ENCODE results near the gene SMCR8. TPM values are rescaled to one million over a fixed set of nuclear protein-coding genes. Genes with fewer than 3 reads are reported as not detected.

Gene SMCR8
- total RNA-seq, 4 donors from 2014 or later: 3.6 to 16.2 (median 10.1) TPM

DNA sequence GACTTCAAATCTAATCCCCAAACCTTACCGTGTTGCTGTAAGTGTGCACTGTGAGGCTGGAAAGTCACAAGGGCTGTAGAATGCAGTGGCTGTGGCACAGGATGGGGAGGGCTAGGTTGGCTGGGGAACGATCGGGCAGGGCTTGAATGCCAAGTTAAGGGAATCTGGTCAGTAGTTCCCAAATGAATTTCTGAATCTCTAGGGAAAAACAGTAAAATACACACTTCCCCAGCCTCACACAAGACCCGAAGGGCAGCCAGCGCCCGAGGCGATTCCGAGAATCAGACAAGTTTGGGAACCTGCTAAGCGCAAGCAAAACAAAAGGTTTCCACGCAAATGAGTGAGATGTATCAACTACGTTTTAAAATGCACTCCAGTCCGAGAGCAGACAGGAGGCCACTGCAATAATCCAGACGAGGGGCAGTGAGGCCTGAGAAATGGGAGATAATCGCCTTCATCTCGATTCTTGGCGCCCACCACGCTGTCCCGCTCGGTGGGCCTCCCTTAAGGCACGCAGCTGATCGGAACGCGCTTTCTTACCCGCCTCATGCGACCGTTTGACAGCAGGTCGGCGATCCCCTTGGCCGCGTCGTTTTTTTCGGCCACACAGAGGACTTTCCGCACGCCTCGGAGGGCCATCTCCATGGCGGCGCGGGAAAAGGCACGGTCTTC lies 898 bp upstream of the SMCR8 start:
- Histone ChIP-seq H3K36me3 (no peaks in the 10 kb centered on the region), H3K4me1 (peaks cover 18 to 26% of the 10 kb centered on the region in 2 donors), H3K27me3 (no peaks in the 10 kb centered on the region), H3K4me3 (peak overlapping the region; percentile 64 to 78), H3K9me3 (no peaks in the 10 kb centered on the region), H3K27ac (peak overlapping the region; percentile 84 to 89)
- intact Hi-C loops (cut with DNase I; ENCODE audit: low total_unique reads): no loop called here
- TF ChIP-seq POLR2A (IDR thresholded peaks at IDR 0.05): no peak
- TF ChIP-seq, protein P1, sequence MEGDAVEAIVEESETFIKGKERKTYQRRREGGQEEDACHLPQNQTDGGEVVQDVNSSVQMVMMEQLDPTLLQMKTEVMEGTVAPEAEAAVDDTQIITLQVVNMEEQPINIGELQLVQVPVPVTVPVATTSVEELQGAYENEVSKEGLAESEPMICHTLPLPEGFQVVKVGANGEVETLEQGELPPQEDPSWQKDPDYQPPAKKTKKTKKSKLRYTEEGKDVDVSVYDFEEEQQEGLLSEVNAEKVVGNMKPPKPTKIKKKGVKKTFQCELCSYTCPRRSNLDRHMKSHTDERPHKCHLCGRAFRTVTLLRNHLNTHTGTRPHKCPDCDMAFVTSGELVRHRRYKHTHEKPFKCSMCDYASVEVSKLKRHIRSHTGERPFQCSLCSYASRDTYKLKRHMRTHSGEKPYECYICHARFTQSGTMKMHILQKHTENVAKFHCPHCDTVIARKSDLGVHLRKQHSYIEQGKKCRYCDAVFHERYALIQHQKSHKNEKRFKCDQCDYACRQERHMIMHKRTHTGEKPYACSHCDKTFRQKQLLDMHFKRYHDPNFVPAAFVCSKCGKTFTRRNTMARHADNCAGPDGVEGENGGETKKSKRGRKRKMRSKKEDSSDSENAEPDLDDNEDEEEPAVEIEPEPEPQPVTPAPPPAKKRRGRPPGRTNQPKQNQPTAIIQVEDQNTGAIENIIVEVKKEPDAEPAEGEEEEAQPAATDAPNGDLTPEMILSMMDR (IDR thresholded peaks at IDR 0.05): no peak
- DNase-seq: no peak

DNA sequence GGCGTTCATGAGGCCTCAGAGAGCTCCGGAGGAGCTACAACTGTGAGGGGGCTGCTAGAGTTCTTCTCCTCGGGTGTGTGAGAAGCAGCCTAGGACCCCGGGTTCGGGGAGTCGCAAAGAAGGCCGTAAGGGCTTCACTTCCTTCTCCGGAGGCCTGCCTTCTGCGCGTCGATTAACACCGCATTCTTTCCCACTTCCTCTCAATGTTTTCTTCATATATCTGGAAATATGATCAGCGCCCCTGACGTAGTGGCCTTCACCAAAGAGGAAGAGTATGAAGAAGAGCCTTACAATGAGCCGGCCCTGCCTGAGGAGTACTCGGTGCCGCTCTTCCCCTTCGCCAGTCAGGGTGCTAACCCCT lies 449 bp downstream of the SMCR8 start:
- no peaks in the 10 kb centered on the region for H3K36me3 ChIP-seq
- H3K4me3 ChIP-seq: peak overlapping the region; percentile 64 to 78
- H3K27ac ChIP-seq: peak overlapping the region; percentile 84 to 89
- H3K27me3 ChIP-seq: no peaks in the 10 kb centered on the region
- peaks cover 18 to 35% of the 10 kb centered on the region in 2 donors for H3K4me1 ChIP-seq
- TF ChIP-seq, protein P1 (IDR thresholded peaks at IDR 0.05): no peak
- TF ChIP-seq POLR2A (IDR thresholded peaks at IDR 0.05): no peak
- DNase-seq: no peak
- intact Hi-C loops (cut with DNase I; ENCODE audit: low total_unique reads): no loop called here
- H3K9me3 ChIP-seq: no peaks in the 10 kb centered on the region

DNA sequence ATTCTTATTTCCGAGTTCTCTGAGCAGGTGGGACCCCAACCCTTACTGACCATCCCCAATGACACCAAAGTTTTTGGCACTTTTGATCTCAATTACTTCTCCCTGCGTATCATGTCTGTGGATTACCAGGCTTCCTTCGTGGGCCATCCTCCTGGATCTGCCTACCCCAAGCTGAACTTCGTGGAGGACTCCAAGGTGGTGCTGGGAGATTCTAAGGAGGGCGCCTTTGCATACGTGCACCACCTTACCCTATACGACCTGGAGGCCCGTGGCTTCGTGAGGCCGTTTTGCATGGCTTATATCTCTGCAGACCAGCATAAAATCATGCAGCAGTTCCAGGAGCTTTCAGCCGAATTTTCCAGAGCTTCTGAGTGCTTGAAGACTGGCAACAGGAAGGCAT lies 868 bp downstream of the SMCR8 start:
- no peak for DNase-seq
- peak overlapping the region in 1 of 2 donors; percentile 89 for H3K27ac ChIP-seq

DNA sequence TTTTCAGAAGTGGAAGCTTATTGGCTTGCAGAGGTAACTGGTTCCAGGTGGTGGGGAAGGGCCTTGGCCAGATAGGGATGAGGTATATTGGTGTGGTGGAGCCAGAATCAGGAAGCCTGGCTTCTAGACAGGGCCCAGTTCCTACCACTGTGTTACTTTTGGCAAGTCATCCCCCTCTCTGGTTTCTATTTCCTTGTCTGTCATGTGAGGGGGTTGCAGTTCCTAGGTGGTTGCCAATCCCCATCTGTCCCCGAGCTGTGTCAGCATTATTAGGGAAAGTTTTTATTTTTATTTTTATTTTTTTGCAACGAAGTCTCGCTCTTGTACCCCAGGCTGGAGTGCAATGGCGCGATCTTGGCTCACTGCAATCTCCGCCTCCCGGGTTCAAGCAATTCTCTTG lies 3.0 kb downstream of the SMCR8 start:
- no peak for DNase-seq
- Histone ChIP-seq H3K27ac (no peak overlapping the region), H3K9me3 (no peaks in the 10 kb centered on the region), H3K27me3 (no peaks in the 10 kb centered on the region), H3K4me1 (peaks cover 18 to 35% of the 10 kb centered on the region in 2 donors), H3K36me3 (no peaks in the 10 kb centered on the region), H3K4me3 (no peak overlapping the region)
- intact Hi-C loops (cut with DNase I; ENCODE audit: low total_unique reads): no loop called here
- TF ChIP-seq POLR2A (IDR thresholded peaks at IDR 0.05): no peak
- TF ChIP-seq, protein P1 (IDR thresholded peaks at IDR 0.05): no peak

More for the DNA sequence above, 868 bp downstream of the SMCR8 start:
- Histone ChIP-seq H3K4me1 (peaks cover 18 to 35% of the 10 kb centered on the region in 2 donors), H3K36me3 (no peaks in the 10 kb centered on the region), H3K9me3 (no peaks in the 10 kb centered on the region), H3K27me3 (no peaks in the 10 kb centered on the region), H3K4me3 (peak overlapping the region; percentile 64 to 78)
- intact Hi-C loops (cut with DNase I; ENCODE audit: low total_unique reads): no loop called here
- TF ChIP-seq POLR2A (IDR thresholded peaks at IDR 0.05): no peak
- TF ChIP-seq, protein P1 (IDR thresholded peaks at IDR 0.05): no peak

DNA sequence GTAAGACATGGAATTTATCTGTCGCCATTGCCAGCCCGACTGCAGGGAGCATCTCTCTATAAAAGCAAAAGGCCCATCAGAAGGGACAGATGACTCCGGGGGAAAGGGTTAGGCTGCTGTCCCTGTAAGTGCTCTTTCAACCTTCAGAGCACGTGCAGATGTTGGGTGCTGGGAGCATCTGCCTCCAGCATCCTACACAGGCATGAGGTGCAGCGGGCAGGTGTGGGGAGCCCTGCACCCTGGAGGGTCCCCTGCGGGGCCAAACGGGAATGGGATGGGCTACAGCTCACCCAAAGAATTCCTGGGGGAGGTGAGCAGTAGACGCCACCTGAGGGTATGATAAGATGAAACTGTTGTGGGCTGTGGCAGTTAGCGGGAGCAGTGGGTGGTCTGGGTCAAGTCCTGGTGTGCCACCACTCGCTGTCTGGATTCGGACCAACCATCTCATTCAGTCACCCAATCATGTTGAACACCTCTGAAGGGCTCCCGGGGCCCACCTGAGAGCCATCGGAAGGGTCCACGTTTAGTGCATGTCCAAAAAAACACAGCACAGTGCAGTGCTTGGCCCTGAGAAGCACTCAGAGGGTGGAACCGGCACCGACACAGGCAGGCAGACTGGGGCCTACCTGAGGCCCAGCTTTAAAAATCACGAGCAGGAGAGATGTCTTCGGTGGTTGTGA lies 3.8 kb downstream of the SMCR8 start:
- H3K27me3 ChIP-seq: no peaks in the 10 kb centered on the region
- peaks cover 18 to 35% of the 10 kb centered on the region in 2 donors for H3K4me1 ChIP-seq
- no peaks in the 10 kb centered on the region for H3K9me3 ChIP-seq
- no peak overlapping the region for H3K27ac ChIP-seq
- intact Hi-C loops (cut with DNase I; ENCODE audit: low total_unique reads): no loop called here
- no peak for TF ChIP-seq POLR2A (IDR thresholded peaks at IDR 0.05)
- TF ChIP-seq, protein P1 (IDR thresholded peaks at IDR 0.05): no peak
- no peak overlapping the region for H3K4me3 ChIP-seq
- no peaks in the 10 kb centered on the region for H3K36me3 ChIP-seq
- no peak for DNase-seq

Data from uterus (tissue), 4 donors.